ENCODE results near the gene NYNRIN. TPM values are rescaled to one million over a fixed set of nuclear protein-coding genes. Genes with fewer than 3 reads are reported as not detected.
"Not testable (repeated sequence)": the region's sequence is repeated elsewhere in the genome, so short reads cannot be mapped to it uniquely, and the experiment has no call there.

The NYNRIN gene
- total RNA-seq, 2 donors from 2014 or later: 13.0 to 26.7 TPM

- H3K9ac ChIP-seq (ENCODE audit: low read depth in 2 of 2, low read length in 2 of 2): no peak overlapping the region
- TF ChIP-seq CTCF (IDR thresholded peaks at IDR 0.05): no peak
- DNase-seq: no peak
- no peaks in the 10 kb centered on the region for H3K36me3 ChIP-seq
- H3K27me3 ChIP-seq: no peaks in the 10 kb centered on the region
- no peak overlapping the region for H3K4me3 ChIP-seq
- H3K4me1 ChIP-seq: peaks cover 3% of the 10 kb centered on the region
- intact Hi-C loops (cut with DNase I): no loop called here
- no peaks in the 10 kb centered on the region for H3K9me3 ChIP-seq
- no peak overlapping the region for H3K27ac ChIP-seq
Observed at GRCh38 chr14:24370748-24371147, 28.1 kb upstream of the NYNRIN start.

- H3K27me3 ChIP-seq; H3K36me3 ChIP-seq; H3K4me1 ChIP-seq; H3K9ac ChIP-seq (ENCODE audit: low read depth in 2 of 2, low read length in 2 of 2); H3K27ac ChIP-seq; H3K4me3 ChIP-seq; intact Hi-C loops (cut with DNase I); H3K9me3 ChIP-seq; DNase-seq: not testable (repeated sequence)
Observed at GRCh38 chr14:24371605-24372004, 27.2 kb upstream of the NYNRIN start.

GRCh38 chr14:24372701-24373416 is 25.9 kb upstream of the NYNRIN start:
- no peak overlapping the region for H3K4me3 ChIP-seq
- H3K9me3 ChIP-seq: no peaks in the 10 kb centered on the region
- no peak overlapping the region for H3K9ac ChIP-seq (ENCODE audit: low read depth in 2 of 2, low read length in 2 of 2)
- H3K27ac ChIP-seq: no peak overlapping the region
- intact Hi-C loops (cut with DNase I): no loop called here
- H3K4me1 ChIP-seq: no peaks in the 10 kb centered on the region
- H3K36me3 ChIP-seq: no peaks in the 10 kb centered on the region
- no peaks in the 10 kb centered on the region for H3K27me3 ChIP-seq
- no peak for TF ChIP-seq CTCF (IDR thresholded peaks at IDR 0.05)
- DNase-seq: no peak

- no peak overlapping the region for H3K9ac ChIP-seq (ENCODE audit: low read depth in 2 of 2, low read length in 2 of 2)
- no peaks in the 10 kb centered on the region for H3K9me3 ChIP-seq
- H3K4me3 ChIP-seq: no peak overlapping the region
- no peaks in the 10 kb centered on the region for H3K27me3 ChIP-seq
- TF ChIP-seq CTCF (IDR thresholded peaks at IDR 0.05): no peak
- no peak for DNase-seq
- no peaks in the 10 kb centered on the region for H3K4me1 ChIP-seq
- intact Hi-C loops (cut with DNase I): no loop called here
- H3K36me3 ChIP-seq: no peaks in the 10 kb centered on the region
- no peak overlapping the region for H3K27ac ChIP-seq
Observed at GRCh38 chr14:24376448-24377070, 22.2 kb upstream of the NYNRIN start.

GRCh38 chr14:24377126-24377525 is 21.7 kb upstream of the NYNRIN start:
- no peaks in the 10 kb centered on the region for H3K27me3 ChIP-seq
- no peak overlapping the region for H3K27ac ChIP-seq
- H3K4me1 ChIP-seq: no peaks in the 10 kb centered on the region
- intact Hi-C loops (cut with DNase I): no loop called here
- no peaks in the 10 kb centered on the region for H3K36me3 ChIP-seq
- H3K9ac ChIP-seq (ENCODE audit: low read depth in 2 of 2, low read length in 2 of 2): no peak overlapping the region
- H3K9me3 ChIP-seq: no peaks in the 10 kb centered on the region
- DNase-seq: no peak
- H3K4me3 ChIP-seq: no peak overlapping the region
- no peak for TF ChIP-seq CTCF (IDR thresholded peaks at IDR 0.05)

- Histone ChIP-seq H3K9ac (ENCODE audit: low read depth in 2 of 2, low read length in 2 of 2) (no peak overlapping the region), H3K27ac (no peak overlapping the region), H3K9me3 (no peaks in the 10 kb centered on the region), H3K36me3 (no peaks in the 10 kb centered on the region), H3K27me3 (no peaks in the 10 kb centered on the region), H3K4me3 (no peak overlapping the region), H3K4me1 (no peaks in the 10 kb centered on the region)
- no peak for TF ChIP-seq CTCF (IDR thresholded peaks at IDR 0.05)
- no peak for DNase-seq
- intact Hi-C loops (cut with DNase I): no loop called here
Observed at GRCh38 chr14:24377657-24378056, 21.1 kb upstream of the NYNRIN start.
